OCI-LY7 (cell line): ENCODE results near the gene RBM6. TPM values are rescaled to one million over a fixed set of nuclear protein-coding genes. Genes with fewer than 3 reads are reported as not detected.

Experiments used
- BruUV-seq: library from RNA; stranded (reverse); fragments of 400-500 nt; replicated peaks from 2 replicates; lab custom pipeline; 2021; lab: Mats Ljungman, UMichigan
- CTCF ChIA-PET: fragments of 300-600 bp; sonication (Branson Sonifier 250); formaldehyde crosslinking; loops from one replicate; lab custom pipeline; 2022; ENCODE audit warnings: antibody characterized with exemption; ENCODE audit not compliant: unreplicated experiment; lab: Charles Lee
- POLR2A ChIA-PET: fragments of 300-600 bp; sonication (Branson Sonifier 250); formaldehyde crosslinking; loops from one replicate; lab custom pipeline; 2022; ENCODE audit warnings: antibody characterized with exemption; lab: Charles Lee
- DNase-seq: peaks from one replicate; pipeline ENCODE4 v3.0.0-alpha.2; 2015; ENCODE audit warnings: low spot score
- H2AFZ ChIP-seq: fragments of 200-600 bp; sonication (generic), shearing (Covaris generic); 2 replicates; pipeline ENCODE4 v1.6.1; 2014; ENCODE audit warnings: mild to moderate bottlenecking, antibody characterized with exemption, low read length, moderate library complexity
- H3K27ac ChIP-seq: fragments of 200-600 bp; sonication (generic); 2 replicates; pipeline ENCODE4 v1.5.1; 2014; ENCODE audit warnings: mixed run types, low read depth, mild to moderate bottlenecking, moderate library complexity, low read length, inconsistent platforms; ENCODE audit not compliant: poor library complexity, severe bottlenecking
- H3K36me3 ChIP-seq: fragments of 200-600 bp; sonication (generic); 2 replicates; pipeline ENCODE4 v1.6.1; 2014; ENCODE audit warnings: mild to moderate bottlenecking, antibody characterized with exemption, low read length, moderate library complexity, mixed read lengths; ENCODE audit not compliant: insufficient read depth
- H3K4me1 ChIP-seq: fragments of 200-600 bp; sonication (generic); 2 replicates; pipeline ENCODE4 v1.5.1; 2014; ENCODE audit warnings: mild to moderate bottlenecking, low read length; ENCODE audit not compliant: insufficient read depth, poor library complexity, severe bottlenecking
- H3K4me2 ChIP-seq: fragments of 200-600 bp; sonication (generic); 2 replicates; pipeline ENCODE4 v1.6.1; 2014; ENCODE audit warnings: mild to moderate bottlenecking, low read length
- H3K4me3 ChIP-seq: fragments of 200-600 bp; sonication (generic); 2 replicates; pipeline ENCODE4 v1.5.1; 2014; ENCODE audit warnings: mild to moderate bottlenecking, low read depth, low read length; ENCODE audit not compliant: poor library complexity, severe bottlenecking
- H3K79me2 ChIP-seq: fragments of 200-600 bp; sonication (generic); 2 replicates; pipeline ENCODE4 v1.6.1; 2016; ENCODE audit warnings: low read depth, mild to moderate bottlenecking, low read length, moderate library complexity, mixed read lengths; ENCODE audit not compliant: insufficient read depth
- H3K9me2 ChIP-seq: fragments of 200-600 bp; sonication (generic); 2 replicates; pipeline ENCODE4 v1.6.1; 2016; ENCODE audit warnings: mild to moderate bottlenecking, low read length, mixed read lengths; ENCODE audit not compliant: insufficient read depth
- H3K9me3 ChIP-seq: fragments of 200-600 bp; sonication (generic); 2 replicates; pipeline ENCODE4 v1.6.1; 2014; ENCODE audit warnings: mild to moderate bottlenecking, mixed run types, low read length, mixed read lengths
- H4K20me1 ChIP-seq: fragments of 200-600 bp; sonication (generic); 2 replicates; pipeline ENCODE4 v1.6.1; 2014; ENCODE audit warnings: mild to moderate bottlenecking, antibody characterized with exemption, low read length, moderate library complexity, mixed read lengths; ENCODE audit not compliant: insufficient read depth
- CTCF ChIP-seq: fragments of 200-600 bp; sonication (generic); conservative IDR thresholded peaks from 2 replicates; pipeline ENCODE4 v1.5.1; 2014; ENCODE audit warnings: mild to moderate bottlenecking, antibody characterized with exemption, low read length, moderate library complexity, mixed read lengths
- EZH2phosphoT487 ChIP-seq: fragments of 200-600 bp; sonication (generic); IDR thresholded peaks from 2 replicates; pipeline ENCODE4 v1.6.1; 2018; ENCODE audit warnings: low read depth, borderline replicate concordance, mild to moderate bottlenecking, mixed run types, antibody characterized with exemption, low read length, moderate library complexity, mixed read lengths
- intact Hi-C: fragments of 100-400 bp; cut with micrococcal nuclease; formaldehyde crosslinking; loops from one replicate; pipeline ENCODE4 v1.10.0; 2022; ENCODE audit not compliant: unreplicated experiment
- total RNA-seq, 2 experiments: library from RNA; depleted of rRNA in 1 of 2; stranded (reverse); fragments of >200 nt in 1 of 2; shearing (Covaris generic) in 1 of 2; gene quantifications; 2 replicates each; pipeline ENCODE4 v1.2.3, GENCODE V29; 2014 to 2022

Gene RBM6
- total RNA-seq, 2 experiments from 2014 or later: 83.7 to 185 TPM

GRCh38 chr3:50047426-50047825 is 107.5 kb downstream of the RBM6 start:
- CTCF ChIA-PET: no interaction called here
- Histone ChIP-seq H3K79me2 (no peaks in the 10 kb centered on the region; the same call in 1 of the 2 replicates), H3K36me3 (peaks cover 70% of the 10 kb centered on the region), H3K9me2 (no peaks in the 10 kb centered on the region), H4K20me1 (0 out of 2 replicates have a peak, but pooled peaks cover 3% of the 10 kb centered on the region), H3K9me3 (no peaks in the 10 kb centered on the region), H3K4me1 (no peaks in the 10 kb centered on the region), H3K4me2 (no peak overlapping the region), H3K4me3 (no peak overlapping the region), H2AFZ (no peak overlapping the region), H3K27ac (no peak overlapping the region)
- BruUV-seq: no TSS peak
- DNase-seq: no peak
- POLR2A ChIA-PET: interaction anchor here (0.5 kb wide), 1 partner anchor 268 kb away, joined by 3 read pairs; no protein-coding TSS in a partner anchor
- intact Hi-C loops: no loop called here
- TF ChIP-seq CTCF (no peak), EZH2phosphoT487 (no peak)

- H4K20me1 ChIP-seq: 0 out of 2 replicates have a peak, but pooled peaks cover 3% of the 10 kb centered on the region
- no peak overlapping the region for H3K27ac ChIP-seq
- TSS peak; percentile 19 for BruUV-seq
- intact Hi-C loops: no loop called here
- H3K4me1 ChIP-seq: no peaks in the 10 kb centered on the region
- no peak overlapping the region for H3K4me2 ChIP-seq
- no peak overlapping the region for H3K4me3 ChIP-seq
- no peak for DNase-seq
- ChIA-PET CTCF (no interaction called here), POLR2A (interaction anchor here (0.6 to 0.7 kb wide), 2 partner anchors 22 to 247 kb away, joined by 3 to 6 read pairs; no protein-coding TSS in a partner anchor)
- H3K79me2 ChIP-seq: no peaks in the 10 kb centered on the region
- no peaks in the 10 kb centered on the region for H3K9me3 ChIP-seq
- no peak overlapping the region for H2AFZ ChIP-seq
- TF ChIP-seq EZH2phosphoT487 (no peak), CTCF (no peak)
- no peaks in the 10 kb centered on the region for H3K9me2 ChIP-seq
- peaks cover 88% of the 10 kb centered on the region for H3K36me3 ChIP-seq
Observed at GRCh38 chr3:50050361-50050760, 110.4 kb downstream of the RBM6 start.

- Histone ChIP-seq H3K4me3 (no peak overlapping the region), H3K4me1 (no peaks in the 10 kb centered on the region), H3K4me2 (no peak overlapping the region), H3K27ac (no peak overlapping the region), H4K20me1 (no peaks in the 10 kb centered on the region), H3K9me2 (no peaks in the 10 kb centered on the region), H2AFZ (no peak overlapping the region), H3K79me2 (no peaks in the 10 kb centered on the region), H3K9me3 (no peaks in the 10 kb centered on the region), H3K36me3 (peaks cover 94% of the 10 kb centered on the region)
- intact Hi-C loops: no loop called here
- POLR2A ChIA-PET: no interaction called here
- CTCF ChIA-PET: interaction anchor here (0.8 kb wide), 1 partner anchor 16 kb away, joined by 3 read pairs; no protein-coding TSS in a partner anchor
- no peak for TF ChIP-seq EZH2phosphoT487
- DNase-seq: no peak
- no TSS peak for BruUV-seq
Observed at GRCh38 chr3:50057756-50058155, 117.8 kb downstream of the RBM6 start.
